A673 (cell line): ENCODE data around the gene NLRP14. TPM values are rescaled to one million over a fixed set of nuclear protein-coding genes. Genes with fewer than 3 reads are reported as not detected.

ENCODE experiments used
- BruUV-seq: library from RNA; stranded (reverse); fragments of 400-500 nt; replicated peaks from 2 replicates; lab custom pipeline; 2021; lab: Mats Ljungman, UMichigan
- CTCF ChIA-PET: fragments of 300-600 bp; sonication (Branson Sonifier 250); formaldehyde crosslinking; loops from one replicate; lab custom pipeline; 2022; ENCODE audit warnings: antibody characterized with exemption; lab: Charles Lee
- POLR2A ChIA-PET: fragments of 300-600 bp; sonication (Branson Sonifier 250); formaldehyde crosslinking; loops from one replicate; lab custom pipeline; 2022; ENCODE audit warnings: antibody characterized with exemption; ENCODE audit not compliant: low non-redundant PET; lab: Charles Lee
- DNase-seq: peaks from one replicate; pipeline ENCODE4 v3.0.0-alpha.2; 2015; ENCODE audit warnings: low spot score
- H3K27ac ChIP-seq: fragments of 200-600 bp; sonication (generic); 2 replicates; pipeline ENCODE4 v1.5.1; 2016; ENCODE audit warnings: mixed run types, low read depth, mild to moderate bottlenecking, mixed read lengths, antibody characterized with exemption, low read length; ENCODE audit not compliant: poor library complexity, severe bottlenecking
- H3K27me3 ChIP-seq: fragments of 200-600 bp; sonication (generic); replicated peaks from 2 replicates; pipeline ENCODE4 v1.6.1; 2017; ENCODE audit warnings: mixed run types, low read depth, mild to moderate bottlenecking, mixed read lengths, antibody characterized with exemption, low read length; ENCODE audit not compliant: insufficient read depth, poor library complexity
- H3K36me3 ChIP-seq: fragments of 200-600 bp; sonication (generic); 2 replicates; pipeline ENCODE4 v1.6.1; 2016; ENCODE audit warnings: mixed run types, mild to moderate bottlenecking, mixed read lengths, antibody characterized with exemption, low read length; ENCODE audit not compliant: insufficient read depth, poor library complexity, severe bottlenecking
- H3K4me1 ChIP-seq: fragments of 200-600 bp; sonication (generic); 2 replicates; pipeline ENCODE4 v1.6.1; 2017; ENCODE audit warnings: mixed run types, mild to moderate bottlenecking, mixed read lengths, antibody characterized with exemption, low read length; ENCODE audit not compliant: insufficient read depth, poor library complexity, severe bottlenecking
- H3K4me3 ChIP-seq: fragments of 200-600 bp; sonication (generic); 2 replicates; pipeline ENCODE4 v1.5.1; 2016; ENCODE audit warnings: low read depth, mixed run types, mild to moderate bottlenecking, mixed read lengths, low read length; ENCODE audit not compliant: poor library complexity, severe bottlenecking
- H3K9me3 ChIP-seq: fragments of 200-600 bp; sonication (generic); 2 replicates; pipeline ENCODE4 v1.6.1; 2016; ENCODE audit warnings: mixed run types, low read depth, mild to moderate bottlenecking, mixed read lengths, antibody characterized with exemption, low read length; ENCODE audit not compliant: poor library complexity, severe bottlenecking
- EZH2 ChIP-seq: fragments of 200-600 bp; sonication (generic); IDR thresholded peaks from 2 replicates; pipeline ENCODE4 v1.6.1; 2017; ENCODE audit warnings: borderline replicate concordance, low read depth, mild to moderate bottlenecking, mixed read lengths, antibody characterized with exemption, low read length; ENCODE audit not compliant: poor library complexity, severe bottlenecking
- intact Hi-C: fragments of 100-400 bp; cut with micrococcal nuclease; formaldehyde crosslinking; loops from one replicate; pipeline ENCODE4 v1.10.0; 2022; ENCODE audit not compliant: unreplicated experiment
- total RNA-seq: library from RNA; stranded (reverse); gene quantifications from 2 replicates; pipeline ENCODE4 v1.2.3, GENCODE V29; 2021
- TF ChIP-seq, protein P1 (sequence below): fragments of 300-800, 200-600 bp; sonication (generic); conservative IDR thresholded peaks from 2 replicates; pipeline ENCODE4 v1.5.1; 2017; ENCODE audit warnings: low read depth, mild to moderate bottlenecking, antibody characterized with exemption, low read length, moderate library complexity, mixed read lengths

Gene NLRP14
- total RNA-seq, 1 experiment from 2014 or later: not detected

DNA sequence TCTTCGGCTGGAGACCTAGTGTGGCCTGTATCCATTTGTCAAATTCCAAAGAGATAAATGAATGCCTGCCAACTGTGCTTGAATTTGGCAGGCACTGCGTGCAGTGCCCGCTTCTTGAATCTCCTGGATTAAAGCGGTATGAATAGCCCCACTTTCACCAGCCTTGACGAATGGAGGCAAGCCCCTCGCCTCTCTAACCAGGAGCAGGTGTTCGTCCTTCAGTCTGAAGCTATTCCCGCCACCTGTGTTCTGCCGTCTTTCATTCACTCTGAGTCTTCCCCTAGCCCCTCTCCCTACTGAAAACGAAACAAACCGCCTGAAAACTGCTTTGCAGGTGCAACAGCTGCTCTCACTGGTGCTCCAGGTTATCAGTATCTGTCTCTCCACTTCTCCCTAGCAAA lies 11.2 kb downstream of the NLRP14 start:
- no TSS peak for BruUV-seq
- Histone ChIP-seq H3K36me3 (no peaks in the 10 kb centered on the region), H3K4me3 (no peak overlapping the region), H3K27me3 (no peaks in the 10 kb centered on the region), H3K27ac (no peak overlapping the region), H3K4me1 (no peaks in the 10 kb centered on the region), H3K9me3 (no peaks in the 10 kb centered on the region)
- POLR2A ChIA-PET: no interaction called here
- no peak for DNase-seq
- intact Hi-C loops: no loop called here
- TF ChIP-seq, protein P1, sequence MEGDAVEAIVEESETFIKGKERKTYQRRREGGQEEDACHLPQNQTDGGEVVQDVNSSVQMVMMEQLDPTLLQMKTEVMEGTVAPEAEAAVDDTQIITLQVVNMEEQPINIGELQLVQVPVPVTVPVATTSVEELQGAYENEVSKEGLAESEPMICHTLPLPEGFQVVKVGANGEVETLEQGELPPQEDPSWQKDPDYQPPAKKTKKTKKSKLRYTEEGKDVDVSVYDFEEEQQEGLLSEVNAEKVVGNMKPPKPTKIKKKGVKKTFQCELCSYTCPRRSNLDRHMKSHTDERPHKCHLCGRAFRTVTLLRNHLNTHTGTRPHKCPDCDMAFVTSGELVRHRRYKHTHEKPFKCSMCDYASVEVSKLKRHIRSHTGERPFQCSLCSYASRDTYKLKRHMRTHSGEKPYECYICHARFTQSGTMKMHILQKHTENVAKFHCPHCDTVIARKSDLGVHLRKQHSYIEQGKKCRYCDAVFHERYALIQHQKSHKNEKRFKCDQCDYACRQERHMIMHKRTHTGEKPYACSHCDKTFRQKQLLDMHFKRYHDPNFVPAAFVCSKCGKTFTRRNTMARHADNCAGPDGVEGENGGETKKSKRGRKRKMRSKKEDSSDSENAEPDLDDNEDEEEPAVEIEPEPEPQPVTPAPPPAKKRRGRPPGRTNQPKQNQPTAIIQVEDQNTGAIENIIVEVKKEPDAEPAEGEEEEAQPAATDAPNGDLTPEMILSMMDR: no peak
- no peak for TF ChIP-seq EZH2
- CTCF ChIA-PET: no interaction called here

DNA sequence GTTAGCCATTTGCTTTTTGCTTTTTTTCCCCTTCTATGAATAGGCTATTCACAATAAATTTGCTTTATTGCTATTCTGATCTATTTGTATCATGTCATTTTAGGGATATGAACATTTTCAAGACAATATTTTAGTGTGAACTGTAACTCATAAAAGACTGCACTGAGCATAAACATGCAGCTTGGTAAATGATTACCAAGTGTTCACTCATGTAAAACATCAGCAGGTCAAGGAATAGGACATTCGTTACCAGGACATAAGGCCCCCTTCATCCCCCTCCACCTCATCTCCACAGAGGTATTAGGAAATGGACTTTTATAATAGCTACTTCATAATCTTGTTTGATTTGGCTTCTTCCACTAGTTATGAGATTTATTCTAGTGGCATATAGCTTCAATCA lies 12.4 kb downstream of the NLRP14 start:
- BruUV-seq: no TSS peak
- no peak for DNase-seq
- TF ChIP-seq, protein P1: no peak
- no peak for TF ChIP-seq EZH2
- no peak overlapping the region for H3K4me3 ChIP-seq
- no peak overlapping the region for H3K27ac ChIP-seq
- H3K27me3 ChIP-seq: no peaks in the 10 kb centered on the region
- no peaks in the 10 kb centered on the region for H3K36me3 ChIP-seq
- intact Hi-C loops: no loop called here
- ChIA-PET CTCF (no interaction called here), POLR2A (no interaction called here)
- H3K9me3 ChIP-seq: no peaks in the 10 kb centered on the region
- H3K4me1 ChIP-seq: no peaks in the 10 kb centered on the region

DNA sequence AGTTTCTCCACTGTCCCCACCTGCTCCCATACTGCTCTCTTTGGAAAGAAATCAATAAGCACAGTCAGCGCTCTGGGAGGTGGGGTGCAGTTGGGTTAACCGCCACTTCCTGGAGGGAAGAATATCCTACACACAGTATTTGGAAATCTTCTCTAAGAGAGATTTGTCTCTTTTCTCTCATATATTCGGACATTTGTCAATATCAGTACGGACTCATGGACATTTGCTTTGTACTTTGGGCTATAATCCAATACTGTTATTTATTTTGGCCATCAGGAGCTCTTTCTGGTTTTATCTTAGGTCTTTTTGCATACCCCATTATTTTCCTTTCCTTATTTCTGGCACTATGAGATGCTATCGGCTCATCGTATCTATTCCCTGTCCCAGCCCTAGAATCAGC lies 13.7 kb downstream of the NLRP14 start:
- ChIA-PET POLR2A (no interaction called here), CTCF (no interaction called here)
- H3K27me3 ChIP-seq: no peaks in the 10 kb centered on the region
- H3K4me1 ChIP-seq: no peaks in the 10 kb centered on the region
- no peak for DNase-seq
- H3K27ac ChIP-seq: no peak overlapping the region
- TF ChIP-seq, protein P1: no peak
- TF ChIP-seq EZH2: no peak
- no peak overlapping the region for H3K4me3 ChIP-seq
- BruUV-seq: no TSS peak
- intact Hi-C loops: no loop called here
- H3K9me3 ChIP-seq: no peaks in the 10 kb centered on the region
- no peaks in the 10 kb centered on the region for H3K36me3 ChIP-seq
